ENCODE data around the gene LRRC8A. TPM values are rescaled to one million over a fixed set of nuclear protein-coding genes. Genes with fewer than 3 reads are reported as not detected.
A peak's percentile ranks its signal among the peaks of the same experiment; 100 is the strongest.

LRRC8A gene
- total and polyA plus RNA-seq, 2 of the 13 experiments (the other 11 are each of a cell fraction or from before 2014, with no cell fraction given): 16.1 to 40.6 TPM

GRCh38 chr9:128877852-128878251 lies 4.1 kb upstream of the LRRC8A start:
- DNase-seq (ENCODE audit: low spot score) (peak; percentile 68), FAIRE-seq (peak; percentile 69), ATAC-seq (peak; percentile 4; the same call in 1 of the 3 replicates)
- WGBS (ENCODE audit: low lambda C conversion rate): 26% methylated on average over 5 of the region's 5 CpGs
- peak overlapping the region; percentile 95 for H3K27ac ChIP-seq (ENCODE audit: extremely low read length, insufficient read depth, low read length)
- peaks cover 64% of the 10 kb centered on the region for H3K79me2 ChIP-seq (ENCODE audit: insufficient read depth, low read length)
- H3K36me3 ChIP-seq (replicated peaks in 1 of 2; ENCODE audit: control insufficient read depth in 1 of 2, insufficient read depth in 2 of 2, low read length in 2 of 2): no peaks in the 10 kb centered on the region; a peak in 1 of 5 replicates
- peaks cover 3% of the 10 kb centered on the region; the same call in 1 of the 2 replicates for H4K20me1 ChIP-seq (ENCODE audit: insufficient read depth, low read length)
- peak overlapping the region; percentile 41; the same call in 1 of the 2 replicates for H3K9ac ChIP-seq (ENCODE audit: insufficient read depth, low read depth, low read length)
- H3K4me3 ChIP-seq (replicated peaks in 1 of 3; ENCODE audit: insufficient read depth in 1 of 3, low read depth in 2 of 3, low read length in 3 of 3): peak overlapping the region in 1 of 3 experiments; percentile 21; a peak in 1 of 6 replicates
- H3K9me3 ChIP-seq (ENCODE audit: low read length): no peaks in the 10 kb centered on the region
- intact Hi-C loops (cut with micrococcal nuclease; ENCODE audit: unreplicated experiment): loop anchor here (2.0 kb wide), 1 partner anchor 15 kb away; no protein-coding TSS in a partner anchor
- H3K27me3 ChIP-seq (ENCODE audit: control insufficient read depth in 1 of 2, insufficient read depth in 2 of 2, low read length in 2 of 2): no peaks in the 10 kb centered on the region; a peak in 1 of 5 replicates
- BruUV-seq (replicated peaks): no TSS peak
- ChIA-PET CTCF (ENCODE audit: low intra/inter-chr PET ratio, low total read pairs) (interaction anchor here (1.6 to 2.7 kb wide), 3 partner anchors 14 to 50 kb away, joined by 4 to 17 read pairs (median 6); no protein-coding TSS in a partner anchor), POLR2A (interaction anchor here (0.6 to 3.1 kb wide), 8 partner anchors 8 to 60 kb away, joined by 3 to 14 read pairs (median 4); partner anchors contain the start of gene ENDOG)
- in situ Hi-C loops (cut with HindIII; ENCODE audit: extremely low pct_ligation_motif_present, low pct_unique_long_range_greater_than_20kb): no loop called here
- H3K4me2 ChIP-seq (ENCODE audit: low read depth, low read length): peak overlapping the region; percentile 46
- peaks cover 68% of the 10 kb centered on the region for H3K4me1 ChIP-seq (ENCODE audit: insufficient read depth, low read length)
- no peak overlapping the region for H2AFZ ChIP-seq (ENCODE audit: low read length)
- TF ChIP-seq ZNF672 (CRISPR knock-in tag; IDR thresholded peaks at IDR 0.05) (no peak), NFE2 (CRISPR knock-in tag; IDR thresholded peaks at IDR 0.05) (no peak), ZSCAN20 (CRISPR knock-in tag; IDR thresholded peaks at IDR 0.05; ENCODE audit: borderline replicate concordance) (no peak), ZUFSP (CRISPR knock-in tag; IDR thresholded peaks at IDR 0.05; ENCODE audit: borderline replicate concordance) (no peak), ASH2L (IDR thresholded peaks at IDR 0.05; ENCODE audit: insufficient read length, low read depth, low read length) (peak; percentile 1), ZNF318 (CRISPR knock-in tag; IDR thresholded peaks at IDR 0.05) (no peak), STAG1 (CRISPR knock-in tag; IDR thresholded peaks at IDR 0.05) (peak; percentile 31; the same call in 1 of the 2 replicates), TBX3 (IDR thresholded peaks at IDR 0.05; ENCODE audit: borderline replicate concordance) (no peak), SAP130 (CRISPR knock-in tag; IDR thresholded peaks at IDR 0.05; ENCODE audit: low read depth) (peak; percentile 9; the same call in 1 of the 2 replicates), ERF (CRISPR knock-in tag; IDR thresholded peaks at IDR 0.05) (peak; percentile 17; the same call in 1 of the 2 replicates), KAT8 (CRISPR knock-in tag; IDR thresholded peaks at IDR 0.05) (no peak), ZNF572 (CRISPR knock-in tag; IDR thresholded peaks at IDR 0.05) (no peak), ZNF362 (CRISPR knock-in tag; IDR thresholded peaks at IDR 0.05; ENCODE audit: borderline replicate concordance) (peak; percentile 44; the same call in 1 of the 2 replicates)
